Stimulated activated CD8-positive, alpha-beta memory T cell treated with anti-CD3 and anti-CD28 coated beads, Interleukin-15, amount 100 ng/mL, for 24 hours (primary cell): ENCODE results near the gene MARCHF9.

Experiments used
- DNase-seq: peaks from one replicate; pipeline ENCODE4 v3.0.0-alpha.2; 2020; ENCODE audit warnings: low read depth

Gene MARCHF9

GRCh38 chr12:57724003-57724935 is 30.6 kb upstream of the MARCHF9 start:
- DNase-seq, result no peak

GRCh38 chr12:57724936-57725740 is 29.8 kb upstream of the MARCHF9 start:
- DNase-seq, result no peak

- no peak for DNase-seq
These were observed 29.1 kb upstream of the MARCHF9 start for GRCh38 chr12:57725851-57726150.

DNA sequence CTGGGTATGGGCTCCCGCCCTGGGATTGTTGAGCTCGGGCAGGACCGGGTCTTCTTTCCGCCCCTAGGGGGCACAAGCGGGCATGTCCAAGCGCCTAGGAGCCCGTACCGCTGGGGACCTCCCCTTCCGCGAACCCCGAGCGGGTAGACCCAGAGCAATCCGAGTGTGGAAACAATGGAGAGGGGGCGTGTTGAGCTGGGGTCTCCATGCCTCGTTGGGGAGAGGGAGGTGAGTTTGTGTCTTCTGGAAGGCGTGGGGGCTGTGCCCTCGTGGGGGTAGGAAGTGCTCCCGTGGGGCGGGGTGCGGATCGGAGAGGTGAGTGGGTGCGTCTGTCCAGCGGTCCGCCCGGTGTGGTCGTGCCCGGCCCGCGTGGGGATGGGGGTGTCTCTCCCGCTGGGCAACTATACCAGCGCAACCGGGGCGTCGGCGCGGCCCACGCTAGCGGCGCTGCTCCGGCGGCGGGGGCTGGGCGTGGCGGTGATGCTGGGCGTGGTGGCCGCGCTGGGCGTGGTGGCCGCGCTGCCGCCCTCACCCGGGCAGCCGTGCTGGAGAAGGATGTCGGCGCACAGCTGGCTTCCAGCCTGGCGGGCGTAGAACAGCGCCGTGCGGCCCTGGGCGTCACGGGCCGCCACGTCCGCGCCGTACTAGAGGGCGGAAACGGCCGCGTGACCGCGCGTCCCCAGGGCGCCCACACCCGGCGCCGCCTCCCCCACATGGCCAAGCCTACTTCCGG is 28.6 kb upstream of the MARCHF9 start:
- DNase-seq, result no peak

DNA sequence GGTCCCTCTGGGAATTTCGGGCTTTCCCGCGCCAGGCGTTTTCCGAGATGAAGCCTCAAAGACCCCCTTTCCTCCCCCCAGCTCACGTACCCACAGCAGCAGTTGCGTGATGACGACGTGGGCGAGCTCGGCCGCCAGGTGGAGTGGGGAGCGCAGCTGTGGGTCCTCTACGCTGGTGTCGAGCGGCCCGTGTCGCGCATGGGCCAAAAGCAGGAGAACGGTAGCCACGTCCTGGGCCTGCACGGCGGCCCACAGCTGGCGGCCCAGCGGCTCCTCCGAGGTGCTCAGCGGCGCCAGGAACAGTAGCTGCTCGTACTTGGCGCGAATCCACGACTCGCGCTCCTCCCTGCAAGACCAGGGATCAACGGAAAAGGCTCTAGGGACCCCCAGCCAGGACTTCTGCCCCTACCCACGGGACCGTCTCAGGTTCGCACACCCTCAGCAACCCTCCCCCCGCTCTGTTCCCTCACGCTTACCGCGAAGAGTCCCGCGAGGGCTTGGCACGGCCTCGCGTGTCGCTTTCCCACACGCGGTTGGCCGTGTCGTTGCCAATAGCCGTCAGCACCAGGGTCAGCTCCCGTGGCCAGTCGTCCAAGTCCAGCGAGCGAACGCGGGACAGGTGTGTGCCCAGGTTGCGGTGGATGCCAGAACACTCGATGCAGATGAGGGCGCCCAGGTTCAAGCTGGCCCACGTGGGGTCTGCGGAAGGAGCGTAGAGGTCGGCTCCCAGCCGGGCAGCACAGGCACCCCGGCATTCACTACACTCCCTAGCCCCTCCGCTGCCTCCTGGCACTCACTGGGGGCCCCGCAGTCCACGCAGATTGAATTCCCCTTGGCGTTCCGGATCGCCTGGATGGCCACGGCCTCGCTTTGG is 27.8 kb upstream of the MARCHF9 start:
- no peak for DNase-seq

DNA sequence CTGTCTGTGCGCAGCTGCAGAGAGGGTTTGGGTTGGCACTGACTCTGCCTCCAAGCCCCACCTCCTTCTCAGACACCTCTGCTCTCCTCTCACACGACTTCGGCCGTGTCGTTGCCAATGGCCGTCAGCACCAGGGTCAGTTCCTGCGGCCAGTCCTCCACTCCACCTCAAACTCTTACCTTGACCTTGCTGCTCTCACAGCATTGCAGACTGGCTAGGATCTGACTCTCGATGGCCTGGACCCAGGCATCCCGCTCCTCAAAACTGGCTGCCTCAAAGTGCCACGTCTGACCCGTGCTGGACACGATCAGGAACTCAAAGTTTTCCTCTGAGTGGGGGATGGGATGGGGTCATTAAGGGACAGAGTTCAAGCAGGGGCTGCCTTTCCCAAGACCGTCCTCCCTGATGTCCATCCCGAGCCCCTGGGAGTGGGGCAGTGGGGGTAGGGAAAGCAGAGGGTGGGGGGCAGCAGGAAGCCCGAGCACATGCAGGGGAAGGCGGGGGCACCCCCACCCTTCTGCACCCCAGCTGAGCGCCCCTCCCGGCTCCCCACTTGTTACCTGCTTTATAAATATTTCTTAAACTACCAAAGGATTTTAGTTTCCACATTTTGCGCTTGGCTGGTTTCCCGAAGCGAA is 27.0 kb upstream of the MARCHF9 start:
- no peak for DNase-seq

GRCh38 chr12:57729321-57729844 is 25.5 kb upstream of the MARCHF9 start:
- DNase-seq, result no peak

DNA sequence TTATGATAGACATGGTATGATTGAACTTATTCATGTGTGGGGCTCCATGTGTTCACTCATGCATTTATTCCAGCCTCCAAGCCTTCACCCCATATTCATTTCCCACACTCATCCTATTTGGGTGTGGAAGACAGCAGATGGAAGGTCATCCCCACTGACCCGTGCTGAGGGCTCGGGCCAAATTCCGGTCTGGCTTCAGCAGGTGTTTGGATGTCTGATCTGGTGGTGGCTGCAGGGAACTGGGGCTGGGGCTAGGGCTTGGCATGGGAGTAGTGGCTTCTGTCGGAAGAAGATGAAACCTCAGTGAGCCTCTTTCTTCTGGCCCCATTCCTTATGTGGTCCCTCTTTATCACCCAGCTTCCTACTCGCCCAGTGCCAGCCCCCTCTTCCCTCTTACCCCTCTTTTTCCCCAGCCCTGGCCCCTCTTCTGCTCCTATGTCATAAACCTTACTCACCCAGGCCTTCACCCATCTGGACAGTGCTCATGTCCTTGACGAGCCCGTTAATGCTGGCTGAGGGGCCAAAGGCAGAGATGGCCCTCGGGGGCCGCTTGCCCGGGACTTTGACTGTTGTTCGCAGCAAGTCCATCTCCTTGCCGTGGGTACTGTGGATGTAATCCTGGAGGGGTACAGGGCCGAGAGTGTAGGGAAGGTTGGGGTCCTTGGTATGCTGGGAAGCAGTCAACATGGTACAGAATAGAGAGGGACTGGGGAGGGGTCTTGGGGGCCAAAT is 24.4 kb upstream of the MARCHF9 start:
- no peak for DNase-seq

- no peak for DNase-seq
These were observed 23.4 kb upstream of the MARCHF9 start for GRCh38 chr12:57731411-57732080.

DNA sequence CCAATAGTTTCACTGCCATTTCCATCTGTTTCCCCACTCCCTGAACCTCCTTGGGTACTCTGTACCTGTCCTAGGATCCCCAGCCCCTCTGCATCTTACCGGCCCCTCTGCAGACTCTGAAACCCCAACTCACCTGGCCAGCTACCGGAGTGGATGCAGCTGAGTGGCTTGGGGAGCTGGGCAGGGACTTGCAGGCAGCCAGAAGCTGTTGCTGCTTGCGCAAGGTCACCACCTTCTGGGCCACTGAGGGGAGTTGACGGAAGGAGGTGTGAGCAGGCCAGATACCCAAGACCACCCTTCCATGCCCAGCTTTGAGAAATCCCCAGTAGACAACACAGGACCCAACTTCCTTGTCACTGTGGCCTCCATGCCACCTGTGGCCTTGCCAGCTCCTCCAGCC is 22.6 kb upstream of the MARCHF9 start:
- DNase-seq, result no peak

GRCh38 chr12:57732726-57733593 is 21.9 kb upstream of the MARCHF9 start:
- no peak for DNase-seq

DNA sequence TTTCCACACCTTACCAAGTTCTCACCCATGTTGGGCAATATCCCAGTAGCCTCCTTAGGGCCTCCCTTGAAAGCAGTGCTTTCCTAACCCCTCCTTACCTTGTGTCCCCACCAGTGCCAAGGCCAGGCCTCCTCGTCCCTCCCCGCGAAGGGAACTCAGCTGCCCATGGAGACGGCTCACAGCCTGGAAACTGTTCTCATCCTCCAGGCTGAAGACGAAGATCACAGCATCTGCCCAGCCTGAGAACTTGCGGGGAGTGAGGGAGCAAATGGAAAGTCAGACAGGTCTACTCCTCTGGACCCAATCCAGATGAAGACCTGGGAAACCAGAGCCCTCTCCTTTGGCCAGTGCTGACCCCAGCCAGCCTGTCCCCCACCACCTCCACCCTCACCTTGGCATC is 21.0 kb upstream of the MARCHF9 start:
- no peak for DNase-seq

GRCh38 chr12:57734591-57734990 is 20.3 kb upstream of the MARCHF9 start:
- DNase-seq, result no peak

- no peak for DNase-seq
These were observed 19.6 kb upstream of the MARCHF9 start for GRCh38 chr12:57735198-57735855.

GRCh38 chr12:57735952-57736740 is 18.8 kb upstream of the MARCHF9 start:
- DNase-seq, result no peak

DNA sequence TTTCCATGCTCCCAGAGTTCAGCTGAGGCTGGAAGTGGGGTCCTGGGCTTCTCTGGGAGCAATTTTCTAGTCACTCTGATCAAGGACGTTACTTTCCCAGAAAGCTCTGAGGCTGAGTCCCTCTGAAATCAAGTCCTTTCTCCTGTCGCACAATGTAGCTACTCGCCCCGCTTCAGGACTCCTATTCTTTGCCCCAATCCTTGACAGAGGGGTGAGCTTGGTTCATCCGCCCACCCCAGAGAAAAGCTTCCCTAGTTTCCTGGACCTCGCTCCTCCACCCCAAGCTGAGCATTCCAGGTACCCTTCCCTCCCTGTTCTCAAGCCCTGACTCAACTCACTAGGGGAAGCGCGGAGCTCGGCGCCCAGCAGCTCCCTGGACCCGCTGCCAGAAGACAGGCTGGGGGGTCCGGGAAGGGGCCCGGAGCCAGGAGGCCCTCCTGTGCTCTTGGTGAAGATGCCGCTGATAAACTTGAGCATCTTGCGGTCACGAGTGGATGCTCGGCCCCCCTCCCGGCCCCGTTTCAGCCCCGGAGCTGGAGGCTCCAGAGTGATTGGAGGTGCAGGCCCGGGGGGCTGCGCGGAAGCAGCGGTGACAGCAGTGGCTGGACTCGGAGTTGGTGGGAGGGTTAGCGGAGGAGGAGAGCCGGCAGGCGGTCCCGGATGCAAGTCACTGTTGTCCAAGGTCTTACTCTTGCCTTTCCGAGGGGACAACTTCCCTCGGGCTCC is 18.0 kb upstream of the MARCHF9 start:
- DNase-seq, result no peak
